Progenitor cell of endocrine pancreas (in vitro differentiated cells): Measurements from ENCODE around the gene COX6B2. TPM values are rescaled to one million over a fixed set of nuclear protein-coding genes. Genes with fewer than 3 reads are reported as not detected.

Source experiments
- DNase-seq: peaks from one replicate; pipeline ENCODE4 v3.0.0; 2021; ENCODE audit warnings: low spot score; ENCODE audit not compliant: unreplicated experiment
- H3K27ac Mint-ChIP-seq: 2 replicates; pipeline ENCODE4 v1.8.0; 2021; ENCODE audit warnings: mild to moderate bottlenecking, moderate library complexity, mixed read lengths
- H3K27me3 Mint-ChIP-seq: 2 replicates; pipeline ENCODE4 v1.8.0; 2021; ENCODE audit warnings: mixed read lengths
- H3K36me3 Mint-ChIP-seq: 2 replicates; pipeline ENCODE4 v1.8.0; 2022; ENCODE audit warnings: mixed read lengths; ENCODE audit not compliant: insufficient read depth
- H3K4me1 Mint-ChIP-seq: 2 replicates; pipeline ENCODE4 v1.8.0; 2021; ENCODE audit warnings: low read depth, mixed read lengths
- H3K4me3 Mint-ChIP-seq: 2 replicates; pipeline ENCODE4 v1.8.0; 2021; ENCODE audit warnings: low read depth, mild to moderate bottlenecking, moderate library complexity, mixed read lengths
- H3K9me3 Mint-ChIP-seq: 2 replicates; pipeline ENCODE4 v1.8.0; 2021; ENCODE audit warnings: low read depth, mixed read lengths
- total RNA-seq: library from RNA; stranded (reverse); gene quantifications from 2 replicates; pipeline ENCODE4 v1.2.1, GENCODE V29; 2021
- TF ChIP-seq, protein P1 (sequence below): fragments of 200-600 bp; sonication (generic); IDR thresholded peaks from one replicate; pipeline ENCODE4 v1.5.0; 2021; ENCODE audit warnings: antibody characterized with exemption, mild to moderate bottlenecking; ENCODE audit not compliant: unreplicated experiment

COX6B2 gene
- total RNA-seq, 1 donor from 2014 or later = not detected

DNA sequence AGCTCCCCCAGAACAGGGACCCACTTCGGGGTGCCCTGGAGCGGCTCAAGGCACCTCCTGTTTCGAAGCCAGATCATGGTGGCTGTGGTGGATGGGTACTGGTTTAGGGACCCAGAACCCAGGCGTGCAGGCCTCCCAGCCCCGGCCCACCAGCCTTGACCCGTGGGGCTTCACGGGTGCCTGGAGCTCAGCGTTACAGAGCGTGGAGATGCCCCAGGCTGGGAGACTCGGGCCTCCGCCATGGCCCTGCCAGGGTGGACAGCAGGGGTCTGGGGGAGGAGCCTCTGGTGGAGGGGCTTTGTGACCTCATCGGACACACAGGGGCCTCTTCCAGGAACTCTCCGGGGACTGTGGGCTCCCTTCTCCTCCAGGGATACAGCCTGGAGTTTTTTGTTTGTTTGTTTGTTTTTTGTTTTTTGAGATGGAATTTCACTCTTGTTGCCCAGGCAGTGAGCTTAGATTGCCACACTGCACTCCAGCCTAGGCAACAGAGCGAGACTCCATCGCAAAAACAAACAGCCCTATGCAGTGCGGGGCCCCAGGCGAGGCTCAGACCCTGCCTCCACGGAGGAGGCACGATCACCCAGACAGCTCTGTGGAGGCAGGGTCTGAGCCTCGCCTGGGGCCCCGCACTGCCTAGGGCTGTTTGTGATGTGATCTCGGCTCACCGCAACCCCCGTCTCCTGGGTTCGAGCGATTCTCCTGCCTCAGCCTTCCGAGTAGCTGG lies 8.6 kb upstream of the COX6B2 start, which contains the start of gene GARIN5B:
Gene GARIN5B, minus strand, starts transcription at position 271 of the 727 bp plus-strand sequence. Its CDS starts 194 bp downstream, at position 77.
- Mint-ChIP-seq H3K4me1 (no peaks in the 10 kb centered on the region), H3K4me3 (no peak within 1 kb of the TSS), H3K27ac (no peak within 1 kb of the TSS), H3K27me3 (peaks cover 34% of the 10 kb centered on the region), H3K9me3 (no peaks in the 10 kb centered on the region), H3K36me3 (no peaks in the 10 kb centered on the region)
- no peak for DNase-seq
- TF ChIP-seq, protein P1, sequence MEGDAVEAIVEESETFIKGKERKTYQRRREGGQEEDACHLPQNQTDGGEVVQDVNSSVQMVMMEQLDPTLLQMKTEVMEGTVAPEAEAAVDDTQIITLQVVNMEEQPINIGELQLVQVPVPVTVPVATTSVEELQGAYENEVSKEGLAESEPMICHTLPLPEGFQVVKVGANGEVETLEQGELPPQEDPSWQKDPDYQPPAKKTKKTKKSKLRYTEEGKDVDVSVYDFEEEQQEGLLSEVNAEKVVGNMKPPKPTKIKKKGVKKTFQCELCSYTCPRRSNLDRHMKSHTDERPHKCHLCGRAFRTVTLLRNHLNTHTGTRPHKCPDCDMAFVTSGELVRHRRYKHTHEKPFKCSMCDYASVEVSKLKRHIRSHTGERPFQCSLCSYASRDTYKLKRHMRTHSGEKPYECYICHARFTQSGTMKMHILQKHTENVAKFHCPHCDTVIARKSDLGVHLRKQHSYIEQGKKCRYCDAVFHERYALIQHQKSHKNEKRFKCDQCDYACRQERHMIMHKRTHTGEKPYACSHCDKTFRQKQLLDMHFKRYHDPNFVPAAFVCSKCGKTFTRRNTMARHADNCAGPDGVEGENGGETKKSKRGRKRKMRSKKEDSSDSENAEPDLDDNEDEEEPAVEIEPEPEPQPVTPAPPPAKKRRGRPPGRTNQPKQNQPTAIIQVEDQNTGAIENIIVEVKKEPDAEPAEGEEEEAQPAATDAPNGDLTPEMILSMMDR = no peak

- H3K27ac Mint-ChIP-seq = no peak overlapping the region
- peaks cover 36% of the 10 kb centered on the region for H3K27me3 Mint-ChIP-seq
- no peak overlapping the region for H3K4me3 Mint-ChIP-seq
- H3K36me3 Mint-ChIP-seq = no peaks in the 10 kb centered on the region
- H3K4me1 Mint-ChIP-seq = no peaks in the 10 kb centered on the region
- DNase-seq = no peak
- TF ChIP-seq, protein P1 = no peak
- no peaks in the 10 kb centered on the region for H3K9me3 Mint-ChIP-seq
Measured at GRCh38 chr19:55362174-55362989, 7.9 kb upstream of the COX6B2 start.

DNA sequence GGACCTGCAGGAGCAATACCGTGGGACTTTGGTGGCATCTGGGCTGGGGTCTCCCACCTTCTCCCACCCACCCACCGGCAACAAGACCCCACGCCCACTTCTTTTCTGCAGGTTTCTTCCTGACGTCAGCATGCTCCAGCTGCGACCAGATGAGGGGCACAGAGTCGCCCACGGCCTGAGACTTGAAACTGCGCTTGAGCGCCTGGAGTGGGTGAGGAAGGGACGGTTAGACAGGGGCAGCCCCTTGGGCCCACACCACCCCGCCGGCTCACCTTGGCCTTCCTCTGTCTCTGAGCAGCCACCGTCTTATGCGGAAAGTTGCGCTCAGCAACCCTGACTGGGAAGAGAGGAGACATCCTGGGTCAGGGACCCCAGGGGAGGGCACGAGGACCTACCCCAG lies 6.4 kb upstream of the COX6B2 start:
- peaks cover 43% of the 10 kb centered on the region for H3K27me3 Mint-ChIP-seq

GRCh38 chr19:55358943-55359908 lies 4.7 kb upstream of the COX6B2 start:
- Mint-ChIP-seq H3K9me3 (no peaks in the 10 kb centered on the region), H3K27ac (no peak overlapping the region)
- TF ChIP-seq, protein P1 = no peak

More for the DNA sequence above, 6.4 kb upstream of the COX6B2 start:
- no peak for DNase-seq
- Mint-ChIP-seq H3K4me3 (no peak overlapping the region), H3K4me1 (no peaks in the 10 kb centered on the region), H3K27ac (no peak overlapping the region), H3K36me3 (no peaks in the 10 kb centered on the region), H3K9me3 (no peaks in the 10 kb centered on the region)
- TF ChIP-seq, protein P1 = no peak

DNA sequence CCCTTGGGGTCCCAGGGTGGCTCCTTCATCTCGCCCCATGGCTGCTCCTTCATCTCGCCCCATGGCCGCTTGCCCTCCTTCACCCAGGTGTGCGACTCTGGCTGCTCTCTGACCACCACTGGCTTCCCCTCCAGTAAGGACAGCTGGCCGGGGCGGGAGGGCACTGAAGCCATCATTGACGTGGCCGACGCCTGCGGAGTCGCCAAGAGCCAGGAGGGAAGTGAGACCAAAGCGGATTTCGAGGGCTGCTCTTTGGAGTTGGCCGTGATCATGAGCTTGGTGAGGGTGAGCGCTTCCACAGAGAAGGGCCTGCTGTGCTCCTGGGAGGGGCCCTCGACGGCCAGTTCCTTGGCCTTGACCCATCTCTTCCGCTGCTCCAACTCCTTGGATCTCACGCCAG lies 4.0 kb upstream of the COX6B2 start:
- H3K27ac Mint-ChIP-seq = no peak overlapping the region
- no peak overlapping the region for H3K4me3 Mint-ChIP-seq
- no peaks in the 10 kb centered on the region for H3K36me3 Mint-ChIP-seq
- peaks cover 46% of the 10 kb centered on the region for H3K27me3 Mint-ChIP-seq
- TF ChIP-seq, protein P1 = no peak
- DNase-seq = no peak
- H3K9me3 Mint-ChIP-seq = no peaks in the 10 kb centered on the region
- no peaks in the 10 kb centered on the region for H3K4me1 Mint-ChIP-seq

More at GRCh38 chr19:55358943-55359908, 4.7 kb upstream of the COX6B2 start:
- Mint-ChIP-seq H3K4me1 (no peaks in the 10 kb centered on the region), H3K27me3 (peaks cover 49% of the 10 kb centered on the region), H3K36me3 (no peaks in the 10 kb centered on the region), H3K4me3 (no peak overlapping the region)
- no peak for DNase-seq
